ENCODE measurements around the gene KLK5. TPM values are rescaled to one million over a fixed set of nuclear protein-coding genes. Genes with fewer than 3 reads are reported as not detected.

The KLK5 gene
- total and polyA plus RNA-seq, 4 donors: not detected

DNA sequence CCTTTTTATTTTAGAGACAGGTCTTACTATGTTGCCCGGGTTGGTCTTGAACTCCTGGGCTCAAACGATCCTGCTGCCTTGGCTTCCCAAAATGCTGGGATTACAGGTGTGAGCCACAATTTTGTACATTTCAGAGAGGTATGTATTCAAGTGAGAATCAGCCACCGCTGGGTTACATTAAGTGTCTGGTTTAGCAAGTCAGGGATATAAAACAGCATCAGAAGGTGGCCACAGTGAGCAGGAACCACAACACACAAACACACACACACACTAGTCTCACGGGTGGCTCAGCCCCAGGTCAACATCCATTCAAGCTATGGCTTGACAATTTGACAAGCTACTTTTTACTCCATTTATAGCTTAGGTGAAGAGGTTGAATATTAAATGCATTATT lies 20.2 kb downstream of the KLK5 start:
- Histone ChIP-seq H3K9me3 (ENCODE audit: control insufficient read depth in 4 of 4, low read length in 3 of 4) (no peaks in the 10 kb centered on the region), H3K36me3 (ENCODE audit: control insufficient read depth in 4 of 4, insufficient read depth in 3 of 4, low read depth in 1 of 4, low read length in 3 of 4) (no peaks in the 10 kb centered on the region), H3K27ac (ENCODE audit: low read depth in 1 of 2, low read length in 2 of 2) (no peak overlapping the region), H3K27me3 (ENCODE audit: control insufficient read depth in 4 of 4, insufficient read depth in 4 of 4, low read length in 3 of 4) (peaks cover 0 to 8% (median 0%) of the 10 kb centered on the region in 4 donors), H3K9ac (ENCODE audit: low read depth in 1 of 2, low read length in 2 of 2) (no peak overlapping the region), H3K4me3 (ENCODE audit: low read depth in 1 of 3, low read length in 3 of 3) (no peak overlapping the region), H3K4me1 (ENCODE audit: control insufficient read depth in 4 of 4, insufficient read depth in 4 of 4, low read length in 3 of 4) (no peaks in the 10 kb centered on the region)
- no peak for TF ChIP-seq HNF4A (conservative IDR thresholded peaks at IDR 0.05)
- TF ChIP-seq, protein P1, sequence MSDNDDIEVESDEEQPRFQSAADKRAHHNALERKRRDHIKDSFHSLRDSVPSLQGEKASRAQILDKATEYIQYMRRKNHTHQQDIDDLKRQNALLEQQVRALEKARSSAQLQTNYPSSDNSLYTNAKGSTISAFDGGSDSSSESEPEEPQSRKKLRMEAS (IDR thresholded peaks at IDR 0.05): no peak
- TF ChIP-seq JUND (IDR thresholded peaks at IDR 0.05): no peak
- TF ChIP-seq, protein P2, sequence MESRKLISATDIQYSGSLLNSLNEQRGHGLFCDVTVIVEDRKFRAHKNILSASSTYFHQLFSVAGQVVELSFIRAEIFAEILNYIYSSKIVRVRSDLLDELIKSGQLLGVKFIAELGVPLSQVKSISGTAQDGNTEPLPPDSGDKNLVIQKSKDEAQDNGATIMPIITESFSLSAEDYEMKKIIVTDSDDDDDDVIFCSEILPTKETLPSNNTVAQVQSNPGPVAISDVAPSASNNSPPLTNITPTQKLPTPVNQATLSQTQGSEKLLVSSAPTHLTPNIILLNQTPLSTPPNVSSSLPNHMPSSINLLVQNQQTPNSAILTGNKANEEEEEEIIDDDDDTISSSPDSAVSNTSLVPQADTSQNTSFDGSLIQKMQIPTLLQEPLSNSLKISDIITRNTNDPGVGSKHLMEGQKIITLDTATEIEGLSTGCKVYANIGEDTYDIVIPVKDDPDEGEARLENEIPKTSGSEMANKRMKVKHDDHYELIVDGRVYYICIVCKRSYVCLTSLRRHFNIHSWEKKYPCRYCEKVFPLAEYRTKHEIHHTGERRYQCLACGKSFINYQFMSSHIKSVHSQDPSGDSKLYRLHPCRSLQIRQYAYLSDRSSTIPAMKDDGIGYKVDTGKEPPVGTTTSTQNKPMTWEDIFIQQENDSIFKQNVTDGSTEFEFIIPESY (IDR thresholded peaks at IDR 0.05): no peak
- TF ChIP-seq HNF4G (IDR thresholded peaks at IDR 0.05): no peak
- no peak for TF ChIP-seq RAD21 (IDR thresholded peaks at IDR 0.05)
- TF ChIP-seq EGR1 (IDR thresholded peaks at IDR 0.05; ENCODE audit: low read depth in 2 of 2): no peak
- TF ChIP-seq NR2F2 (IDR thresholded peaks at IDR 0.05): no peak
- TF ChIP-seq, protein P3, sequence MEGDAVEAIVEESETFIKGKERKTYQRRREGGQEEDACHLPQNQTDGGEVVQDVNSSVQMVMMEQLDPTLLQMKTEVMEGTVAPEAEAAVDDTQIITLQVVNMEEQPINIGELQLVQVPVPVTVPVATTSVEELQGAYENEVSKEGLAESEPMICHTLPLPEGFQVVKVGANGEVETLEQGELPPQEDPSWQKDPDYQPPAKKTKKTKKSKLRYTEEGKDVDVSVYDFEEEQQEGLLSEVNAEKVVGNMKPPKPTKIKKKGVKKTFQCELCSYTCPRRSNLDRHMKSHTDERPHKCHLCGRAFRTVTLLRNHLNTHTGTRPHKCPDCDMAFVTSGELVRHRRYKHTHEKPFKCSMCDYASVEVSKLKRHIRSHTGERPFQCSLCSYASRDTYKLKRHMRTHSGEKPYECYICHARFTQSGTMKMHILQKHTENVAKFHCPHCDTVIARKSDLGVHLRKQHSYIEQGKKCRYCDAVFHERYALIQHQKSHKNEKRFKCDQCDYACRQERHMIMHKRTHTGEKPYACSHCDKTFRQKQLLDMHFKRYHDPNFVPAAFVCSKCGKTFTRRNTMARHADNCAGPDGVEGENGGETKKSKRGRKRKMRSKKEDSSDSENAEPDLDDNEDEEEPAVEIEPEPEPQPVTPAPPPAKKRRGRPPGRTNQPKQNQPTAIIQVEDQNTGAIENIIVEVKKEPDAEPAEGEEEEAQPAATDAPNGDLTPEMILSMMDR (IDR thresholded peaks at IDR 0.05; ENCODE audit: low read depth, low read length, missing input control): no peak
- no peak for TF ChIP-seq FOXA1 (IDR thresholded peaks at IDR 0.05)
- TF ChIP-seq RXRA (IDR thresholded peaks at IDR 0.05): no peak
- TF ChIP-seq, protein P4, sequence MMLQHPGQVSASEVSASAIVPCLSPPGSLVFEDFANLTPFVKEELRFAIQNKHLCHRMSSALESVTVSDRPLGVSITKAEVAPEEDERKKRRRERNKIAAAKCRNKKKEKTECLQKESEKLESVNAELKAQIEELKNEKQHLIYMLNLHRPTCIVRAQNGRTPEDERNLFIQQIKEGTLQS (IDR thresholded peaks at IDR 0.05): no peak
- TF ChIP-seq SP1 (IDR thresholded peaks at IDR 0.05): no peak
- TF ChIP-seq, protein P5, sequence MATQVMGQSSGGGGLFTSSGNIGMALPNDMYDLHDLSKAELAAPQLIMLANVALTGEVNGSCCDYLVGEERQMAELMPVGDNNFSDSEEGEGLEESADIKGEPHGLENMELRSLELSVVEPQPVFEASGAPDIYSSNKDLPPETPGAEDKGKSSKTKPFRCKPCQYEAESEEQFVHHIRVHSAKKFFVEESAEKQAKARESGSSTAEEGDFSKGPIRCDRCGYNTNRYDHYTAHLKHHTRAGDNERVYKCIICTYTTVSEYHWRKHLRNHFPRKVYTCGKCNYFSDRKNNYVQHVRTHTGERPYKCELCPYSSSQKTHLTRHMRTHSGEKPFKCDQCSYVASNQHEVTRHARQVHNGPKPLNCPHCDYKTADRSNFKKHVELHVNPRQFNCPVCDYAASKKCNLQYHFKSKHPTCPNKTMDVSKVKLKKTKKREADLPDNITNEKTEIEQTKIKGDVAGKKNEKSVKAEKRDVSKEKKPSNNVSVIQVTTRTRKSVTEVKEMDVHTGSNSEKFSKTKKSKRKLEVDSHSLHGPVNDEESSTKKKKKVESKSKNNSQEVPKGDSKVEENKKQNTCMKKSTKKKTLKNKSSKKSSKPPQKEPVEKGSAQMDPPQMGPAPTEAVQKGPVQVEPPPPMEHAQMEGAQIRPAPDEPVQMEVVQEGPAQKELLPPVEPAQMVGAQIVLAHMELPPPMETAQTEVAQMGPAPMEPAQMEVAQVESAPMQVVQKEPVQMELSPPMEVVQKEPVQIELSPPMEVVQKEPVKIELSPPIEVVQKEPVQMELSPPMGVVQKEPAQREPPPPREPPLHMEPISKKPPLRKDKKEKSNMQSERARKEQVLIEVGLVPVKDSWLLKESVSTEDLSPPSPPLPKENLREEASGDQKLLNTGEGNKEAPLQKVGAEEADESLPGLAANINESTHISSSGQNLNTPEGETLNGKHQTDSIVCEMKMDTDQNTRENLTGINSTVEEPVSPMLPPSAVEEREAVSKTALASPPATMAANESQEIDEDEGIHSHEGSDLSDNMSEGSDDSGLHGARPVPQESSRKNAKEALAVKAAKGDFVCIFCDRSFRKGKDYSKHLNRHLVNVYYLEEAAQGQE (IDR thresholded peaks at IDR 0.05): no peak
- no peak for TF ChIP-seq TAF1 (conservative IDR thresholded peaks at IDR 0.05)
- no peak for TF ChIP-seq YY1 (IDR thresholded peaks at IDR 0.05)
- no peak for TF ChIP-seq FOXA2 (IDR thresholded peaks at IDR 0.05)
- TF ChIP-seq GABPA (IDR thresholded peaks at IDR 0.05 in 1 of 2, conservative IDR thresholded peaks at IDR 0.05 in 1 of 2): no peak
- DNase-seq (ENCODE audit: low spot score): no peak
- 55% methylated on average over 4 of the region's 4 CpGs for WGBS

All from liver (tissue), 9 donors.